HepG2 (cell line): ENCODE measurements around the gene SEC14L1. TPM values are rescaled to one million over a fixed set of nuclear protein-coding genes. Genes with fewer than 3 reads are reported as not detected.

Experiments used
- ATF6 ChIP-seq: sonication (generic); formaldehyde crosslinking; conservative IDR thresholded peaks from 2 replicates; pipeline ENCODE4 v1.4.0; 2020; ENCODE audit warnings: missing genetic modification reagents
- BCLAF1 ChIP-seq: fragments of 450-650 bp; IDR thresholded peaks from 2 replicates; pipeline ENCODE4 v1.6.1; 2017; ENCODE audit warnings: mild to moderate bottlenecking
- FOXA1 ChIP-seq, 2 experiments: fragments of 450-650 bp in 1 of 2; sonication (generic) in 1 of 2; formaldehyde crosslinking in 1 of 2; IDR thresholded peaks; 2 replicates each; pipeline versions ENCODE4 v1.4.0 to v1.6.1; 2016 to 2020; ENCODE audit warnings: missing genetic modification reagents in 1 of 2
- GFI1 ChIP-seq: sonication (generic); formaldehyde crosslinking; IDR thresholded peaks from 2 replicates; pipeline ENCODE4 v1.5.0; 2020; ENCODE audit warnings: missing genetic modification reagents, mild to moderate bottlenecking, borderline replicate concordance
- MAFF ChIP-seq: IDR thresholded peaks from 2 replicates; pipeline ENCODE4 v1.6.1; 2011; ENCODE audit warnings: low read depth, low read length, improper control_type of control experiment
- NKX3-1 ChIP-seq: sonication (generic); formaldehyde crosslinking; IDR thresholded peaks from 2 replicates; pipeline ENCODE4 v1.5.0; 2020; ENCODE audit warnings: missing genetic modification reagents
- RNF219 ChIP-seq: sonication (generic); formaldehyde crosslinking; IDR thresholded peaks from 2 replicates; pipeline ENCODE4 v1.5.0; 2020; ENCODE audit warnings: mild to moderate bottlenecking, missing genetic modification reagents
- SP4 ChIP-seq: sonication (generic); formaldehyde crosslinking; IDR thresholded peaks from 2 replicates; pipeline ENCODE4 v1.8.1; 2023; ENCODE audit warnings: mild to moderate bottlenecking, missing genetic modification reagents
- ZBTB10 ChIP-seq: sonication (generic); formaldehyde crosslinking; IDR thresholded peaks from 2 replicates; pipeline ENCODE4 v1.4.0; 2020; ENCODE audit warnings: missing genetic modification reagents, borderline replicate concordance
- ZBTB33 ChIP-seq: sonication (generic); formaldehyde crosslinking; IDR thresholded peaks from 2 replicates; pipeline ENCODE4 v1.4.0; 2020; ENCODE audit warnings: missing genetic modification reagents
- ZNF205 ChIP-seq: IDR thresholded peaks from 2 replicates; pipeline ENCODE4 v1.6.1; 2018; ENCODE audit warnings: missing biosample characterization, missing genetic modification reagents
- ZNF274 ChIP-seq: sonication (generic); formaldehyde crosslinking; IDR thresholded peaks from 2 replicates; pipeline ENCODE4 v1.5.1; 2020; ENCODE audit warnings: mild to moderate bottlenecking, missing genetic modification reagents
- ZNF451 ChIP-seq: sonication (generic); formaldehyde crosslinking; IDR thresholded peaks from 2 replicates; pipeline ENCODE4 v1.5.0; 2020; ENCODE audit warnings: mild to moderate bottlenecking, missing genetic modification reagents
- ZNF543 ChIP-seq: sonication (generic); formaldehyde crosslinking; IDR thresholded peaks from 2 replicates; pipeline ENCODE4 v1.4.0; 2020; ENCODE audit warnings: mild to moderate bottlenecking, missing genetic modification reagents
- ZNF780A ChIP-seq: sonication (generic); formaldehyde crosslinking; IDR thresholded peaks from 2 replicates; pipeline ENCODE4 v1.8.0; 2022; ENCODE audit warnings: mild to moderate bottlenecking, missing genetic modification reagents, moderate library complexity
- ZSCAN25 ChIP-seq: sonication (generic); formaldehyde crosslinking; IDR thresholded peaks from 2 replicates; pipeline ENCODE4 v1.8.0; 2022; ENCODE audit warnings: mild to moderate bottlenecking, missing genetic modification reagents
- polyA plus RNA-seq, 8 experiments: library from polyadenylated mRNA; depleted of rRNA in 3 of 8; stranded (reverse) in 7 of 8; unstranded in 1 of 8; fragments of >200 nt; fragmentation: Illumina TruSeq in 4 of 8; extraction: Trizol in 4 of 8; gene quantifications; 2 replicates each; pipeline versions ENCODE4 v1.2.1 to v1.2.3, GENCODE V29; 2011 to 2016; ENCODE audit warnings: low read depth in 4 of 8, missing spikeins in 1 of 8, mixed read lengths in 1 of 8; ENCODE audit not compliant: insufficient read depth in 1 of 8
- total RNA-seq, 5 experiments: library from RNA; depleted of rRNA; stranded (reverse); fragments of >200 nt; fragmentation: Illumina TruSeq; extraction: Trizol; gene quantifications; 2 replicates each; pipeline ENCODE4 v1.2.3, GENCODE V29; 2016; ENCODE audit warnings: low read depth in 1 of 5

Gene SEC14L1
- total and polyA plus RNA-seq, 2 of the 13 experiments (the other 11 are each of a cell fraction or from before 2014, with no cell fraction given): 26.3 to 43.9 TPM

- TF ChIP-seq ZSCAN25 (CRISPR knock-in tag) (peak; percentile 95), ATF6 (CRISPR knock-in tag) (no peak), ZNF274 (no peak; the same call in 1 of the 2 replicates), ZBTB10 (CRISPR knock-in tag) (no peak), MAFF (no peak), GFI1 (CRISPR knock-in tag) (no peak; the same call in 1 of the 2 replicates), FOXA1 (IDR thresholded peaks at IDR 0.05) (no peak), FOXA1 (CRISPR knock-in tag; IDR thresholded peaks at IDR 0.05) (no peak; the same call in 1 of the 2 replicates), ZNF205 (CRISPR knock-in tag) (peak; percentile 35; the same call in 1 of the 2 replicates), ZNF543 (CRISPR knock-in tag) (peak; percentile 90), BCLAF1 (no peak), ZNF451 (no peak), ZBTB33 (CRISPR knock-in tag) (no peak), NKX3-1 (no peak), RNF219 (no peak), SP4 (CRISPR knock-in tag) (peak; percentile 63; the same call in 1 of the 2 replicates), ZNF780A (CRISPR knock-in tag) (no peak)
These were observed 106.3 kb downstream of the SEC14L1 start (continued) for GRCh38 chr17:77247048-77247541.
